GM18519 (cell line): Measurements from ENCODE around the gene GPRIN2.
"Not testable (repeated sequence)": the region's sequence is repeated elsewhere in the genome, so short reads cannot be mapped to it uniquely, and the experiment has no call there.

Source experiments
- ATAC-seq: cut with Tn5 transposase; IDR thresholded peaks from one replicate; pipeline ENCODE4 v1.9.1; 2021; ENCODE audit warnings: mild to moderate bottlenecking, moderate library complexity; ENCODE audit not compliant: unreplicated experiment, low FRiP score

The GPRIN2 gene

DNA sequence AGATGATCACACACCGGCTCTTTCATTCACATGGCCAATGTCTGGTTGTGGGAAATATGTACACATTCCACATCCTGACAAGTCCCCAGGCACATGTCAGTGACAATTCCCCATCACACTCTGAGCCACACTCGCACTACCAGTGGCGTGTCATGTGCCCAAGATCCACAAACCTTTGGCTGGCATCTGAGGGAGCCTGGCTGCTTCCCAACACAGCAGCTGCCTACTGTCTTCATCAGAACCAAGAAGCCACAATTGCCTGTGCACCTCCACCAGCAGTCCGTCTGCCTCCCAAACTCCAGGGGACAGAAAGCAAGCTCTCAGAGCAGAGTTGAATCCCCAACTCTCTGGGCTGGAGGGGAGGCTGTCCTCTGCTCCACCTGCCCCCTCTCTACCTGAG is 16.3 kb upstream of the GPRIN2 start:
- not testable (repeated sequence) for ATAC-seq

DNA sequence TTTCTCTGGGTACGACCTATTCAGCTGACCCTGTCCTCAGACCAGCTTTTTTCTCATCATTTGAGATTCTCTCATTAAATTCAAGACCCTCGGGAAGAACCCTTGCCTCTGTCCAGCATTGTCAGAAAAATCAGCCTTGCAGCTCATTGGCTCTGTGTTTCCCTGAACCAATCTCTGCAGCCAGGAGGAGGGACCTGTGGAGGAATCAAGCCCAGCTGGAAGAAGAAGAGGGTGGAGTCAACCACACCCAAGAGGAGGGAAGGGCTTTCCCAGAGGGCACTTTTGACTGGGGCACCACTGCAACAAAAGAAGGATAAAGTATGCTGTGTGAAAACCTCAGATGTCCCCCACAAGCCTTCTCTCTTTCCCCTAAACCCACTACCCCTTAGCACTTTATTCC is 14.2 kb upstream of the GPRIN2 start:
- ATAC-seq, result not testable (repeated sequence)

DNA sequence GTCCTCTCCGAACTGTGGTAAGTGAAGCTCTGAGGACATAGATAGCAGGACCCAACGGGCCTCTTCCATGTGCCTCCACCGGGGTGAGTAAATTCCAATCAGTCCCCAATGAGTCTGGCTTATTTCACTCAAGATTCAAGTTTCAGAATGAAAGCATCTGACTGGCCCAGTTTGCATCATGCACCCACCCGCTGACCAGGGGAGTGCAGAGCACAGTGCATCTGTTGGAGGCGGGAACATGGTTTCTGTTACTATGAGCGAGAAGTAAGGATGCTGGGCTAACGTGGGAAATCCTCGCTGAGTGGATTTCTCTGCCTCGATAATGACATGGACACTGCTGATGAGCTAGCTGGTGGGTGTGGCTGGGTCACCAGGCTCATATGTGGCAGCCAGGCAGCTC is 10.7 kb upstream of the GPRIN2 start:
- not testable (repeated sequence) for ATAC-seq

DNA sequence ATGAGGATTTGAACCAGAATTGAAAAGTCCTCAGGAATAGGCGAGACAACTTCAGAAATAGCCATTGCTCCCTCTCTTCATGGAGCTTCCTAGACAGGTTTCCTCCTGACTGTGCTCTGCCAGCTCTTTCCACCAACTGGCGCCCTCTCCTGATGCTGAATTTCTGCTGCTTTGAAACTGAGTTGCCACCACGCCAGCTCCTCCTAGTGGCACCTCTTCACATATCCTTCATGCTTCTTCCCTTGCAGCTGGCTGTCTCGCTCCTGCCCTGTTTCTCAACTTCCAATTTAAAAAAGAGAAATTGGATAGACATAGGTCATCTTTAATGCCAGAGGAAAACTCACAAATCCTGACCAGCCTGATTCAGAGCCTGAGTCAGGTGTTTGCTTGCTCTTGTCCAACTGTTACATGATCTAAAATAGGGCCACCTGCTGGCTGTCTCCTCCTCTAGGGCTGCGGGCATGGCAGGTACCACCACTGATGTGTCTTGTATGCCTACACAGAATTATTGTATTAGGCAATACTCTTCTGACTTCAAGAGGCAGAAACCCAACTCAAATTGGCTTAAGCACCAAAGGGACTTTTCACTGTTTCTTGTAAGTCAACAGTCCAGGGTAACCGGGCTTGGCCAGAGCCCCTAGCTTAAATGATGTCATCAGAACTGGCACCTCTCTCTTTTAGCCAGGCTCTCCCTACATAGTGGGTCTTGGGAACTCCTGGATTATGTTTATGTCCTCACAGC is 9.3 kb upstream of the GPRIN2 start:
- ATAC-seq, result peak; percentile 41

DNA sequence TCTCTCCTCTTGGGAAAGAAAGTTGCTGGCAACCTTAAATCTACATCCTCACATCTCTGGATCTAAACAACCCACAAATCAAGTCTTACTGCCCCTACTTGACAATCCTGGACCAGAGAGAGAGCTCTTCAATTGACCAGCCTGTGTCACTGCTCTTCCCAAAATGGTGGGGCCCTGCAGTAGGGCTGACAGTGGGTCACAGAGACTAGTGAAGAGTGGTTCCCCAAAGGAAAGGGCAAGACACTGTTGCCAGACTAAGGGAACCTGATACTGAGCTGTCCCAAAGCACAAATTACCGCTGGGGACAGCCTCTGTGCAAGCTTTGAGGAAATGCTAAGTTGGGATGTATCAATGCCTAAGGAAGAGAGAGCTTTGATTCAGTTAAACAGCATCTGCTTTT is 4.5 kb upstream of the GPRIN2 start:
- ATAC-seq, result no peak

GRCh38 chr10:46560381-46560780 is 3.9 kb upstream of the GPRIN2 start:
- no peak for ATAC-seq

DNA sequence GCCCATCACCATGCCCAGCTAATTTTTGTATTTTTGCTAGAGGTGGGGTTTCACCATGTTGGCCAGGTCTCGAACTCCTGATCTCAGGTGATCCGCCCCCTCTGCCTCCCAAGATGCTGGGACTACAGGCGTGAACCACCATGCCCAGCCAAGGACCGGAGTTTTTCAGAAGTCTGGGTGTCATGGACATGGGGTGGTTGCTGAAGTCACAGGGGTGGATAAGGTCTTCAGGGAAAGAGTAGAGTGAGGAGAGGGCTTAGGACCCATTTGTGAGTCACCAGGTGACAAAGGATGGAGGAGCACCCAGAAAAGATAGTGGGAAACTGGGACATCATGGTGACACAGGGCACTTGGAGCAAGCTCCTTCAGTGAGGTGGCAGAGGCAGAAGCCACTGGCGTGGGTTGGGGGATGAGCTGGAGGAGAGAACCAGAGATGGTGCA is 2.8 kb upstream of the GPRIN2 start:
- ATAC-seq, result no peak

DNA sequence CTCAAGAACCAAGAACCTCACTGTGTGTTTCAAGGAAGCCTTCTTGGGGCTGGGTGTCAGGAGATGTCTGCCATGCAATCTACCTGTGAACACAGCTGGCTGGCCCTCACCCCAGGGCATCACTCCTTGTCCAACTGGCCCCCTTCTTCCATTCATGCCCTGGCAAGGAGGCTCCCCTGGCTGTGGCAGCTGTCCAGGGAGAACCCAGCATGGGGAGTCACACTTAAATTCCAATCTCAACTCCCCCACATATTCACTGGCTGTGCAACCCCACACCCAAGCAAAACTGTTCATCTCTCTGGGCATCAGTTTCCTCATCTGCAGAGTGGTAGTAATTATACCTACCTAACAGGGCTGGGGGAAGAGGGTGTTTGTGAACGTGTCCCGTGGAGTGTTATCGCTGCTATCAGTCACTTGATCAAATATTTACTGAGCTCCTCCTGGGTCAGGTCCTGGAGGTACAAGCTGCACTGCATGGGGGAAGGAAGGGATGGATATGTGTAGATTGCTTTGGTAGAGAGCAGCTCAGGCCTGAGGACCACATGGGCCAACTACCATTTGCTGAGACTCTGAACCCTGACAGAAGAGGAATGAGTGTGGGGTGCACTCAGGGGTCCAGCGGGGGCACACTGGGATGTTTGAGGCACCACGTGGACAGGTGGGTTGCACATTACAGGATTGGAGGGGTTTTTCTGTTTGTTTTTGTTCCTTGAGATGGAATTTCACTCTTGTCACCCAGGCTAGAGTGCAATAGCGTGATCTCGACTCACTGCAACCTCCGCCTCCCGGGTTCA is 2.1 kb upstream of the GPRIN2 start:
- no peak for ATAC-seq

DNA sequence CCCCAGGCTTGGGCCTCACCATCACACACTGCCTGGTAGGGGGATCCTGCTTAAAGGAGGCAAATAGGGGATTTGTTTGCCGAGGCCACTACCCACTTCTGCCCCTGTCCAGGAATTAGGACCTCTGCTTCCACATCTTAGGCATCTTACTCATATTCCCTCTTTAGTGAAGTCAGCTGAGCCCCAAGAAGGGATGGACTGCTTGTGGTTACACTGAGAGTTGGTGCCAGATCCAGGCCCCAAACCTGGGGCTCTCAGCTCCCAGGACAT is 1.6 kb upstream of the GPRIN2 start:
- ATAC-seq, result no peak

- no peak for ATAC-seq
Observed at GRCh38 chr10:46557319-46558121, 1.1 kb upstream of the GPRIN2 start.

DNA sequence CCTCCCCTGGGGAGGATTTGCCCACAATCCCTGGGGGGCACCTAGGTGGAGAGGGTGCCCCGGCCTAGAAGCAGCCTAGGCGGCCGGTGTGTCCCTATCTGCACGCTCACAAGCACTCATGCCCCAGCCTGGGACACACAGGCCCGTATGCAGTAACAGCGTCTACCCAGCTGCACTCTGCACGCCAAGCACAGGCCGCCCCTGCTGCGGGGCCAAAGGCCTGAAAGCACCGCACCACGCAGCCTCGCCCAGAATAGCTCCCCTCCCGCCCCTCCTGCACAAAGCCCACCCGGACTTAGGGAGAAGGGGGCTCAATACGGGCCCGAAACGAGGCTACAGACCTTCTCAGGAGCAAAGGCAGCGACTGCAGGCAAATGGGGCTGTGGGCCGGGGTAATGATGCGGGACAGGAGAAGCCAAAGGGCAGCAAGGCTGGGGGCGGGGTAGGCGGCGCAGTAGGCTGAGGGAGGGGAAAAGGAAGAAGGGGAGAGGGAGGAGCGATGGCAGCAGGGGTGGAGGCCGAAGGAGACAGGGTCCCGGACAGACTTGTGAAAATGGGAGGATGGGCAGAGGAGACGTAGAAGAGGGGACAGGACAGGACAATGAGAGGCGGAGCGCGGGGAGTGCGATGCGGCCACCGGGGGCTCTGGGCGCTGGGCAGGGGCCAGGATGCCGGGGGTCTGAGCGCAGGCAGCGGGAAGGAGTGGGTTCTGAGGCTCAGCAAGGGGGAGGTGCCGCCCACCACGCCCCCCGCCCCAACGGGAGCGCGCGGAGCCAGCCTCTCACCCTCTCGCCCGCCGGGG is 544 bp downstream of the GPRIN2 start:
- no peak for ATAC-seq

- ATAC-seq, result no peak
Observed at GRCh38 chr10:46555366-46555712, 1.1 kb downstream of the GPRIN2 start.

DNA sequence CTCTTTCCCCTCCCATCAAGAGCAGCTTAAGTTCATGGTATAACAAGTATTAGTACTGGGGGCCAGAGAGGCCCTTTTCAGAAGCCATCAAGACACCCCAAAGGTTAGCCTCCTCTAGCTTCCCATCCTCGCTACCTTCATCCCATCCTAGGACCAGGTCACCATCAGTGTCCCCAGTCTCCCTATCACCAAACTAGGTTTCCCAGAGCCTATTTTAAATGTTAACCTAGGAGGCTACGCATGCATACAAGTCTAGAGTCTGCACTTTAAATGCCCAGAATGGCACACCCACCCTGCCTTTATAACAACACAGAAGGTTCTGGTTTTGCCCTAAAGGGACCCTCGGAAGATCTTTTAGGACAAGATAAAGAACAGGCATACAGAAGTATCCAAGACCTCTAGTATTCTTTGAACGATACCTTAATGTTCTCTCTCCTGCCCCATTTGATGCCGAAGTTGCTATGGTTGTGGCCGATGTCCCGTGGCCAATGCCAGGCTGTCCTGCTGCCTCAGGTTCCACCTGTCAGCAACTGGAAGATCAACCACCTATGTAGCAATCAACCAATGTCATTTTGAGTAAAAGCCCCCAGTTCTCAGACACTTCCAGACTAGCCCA is 2.2 kb downstream of the GPRIN2 start:
- no peak for ATAC-seq

DNA sequence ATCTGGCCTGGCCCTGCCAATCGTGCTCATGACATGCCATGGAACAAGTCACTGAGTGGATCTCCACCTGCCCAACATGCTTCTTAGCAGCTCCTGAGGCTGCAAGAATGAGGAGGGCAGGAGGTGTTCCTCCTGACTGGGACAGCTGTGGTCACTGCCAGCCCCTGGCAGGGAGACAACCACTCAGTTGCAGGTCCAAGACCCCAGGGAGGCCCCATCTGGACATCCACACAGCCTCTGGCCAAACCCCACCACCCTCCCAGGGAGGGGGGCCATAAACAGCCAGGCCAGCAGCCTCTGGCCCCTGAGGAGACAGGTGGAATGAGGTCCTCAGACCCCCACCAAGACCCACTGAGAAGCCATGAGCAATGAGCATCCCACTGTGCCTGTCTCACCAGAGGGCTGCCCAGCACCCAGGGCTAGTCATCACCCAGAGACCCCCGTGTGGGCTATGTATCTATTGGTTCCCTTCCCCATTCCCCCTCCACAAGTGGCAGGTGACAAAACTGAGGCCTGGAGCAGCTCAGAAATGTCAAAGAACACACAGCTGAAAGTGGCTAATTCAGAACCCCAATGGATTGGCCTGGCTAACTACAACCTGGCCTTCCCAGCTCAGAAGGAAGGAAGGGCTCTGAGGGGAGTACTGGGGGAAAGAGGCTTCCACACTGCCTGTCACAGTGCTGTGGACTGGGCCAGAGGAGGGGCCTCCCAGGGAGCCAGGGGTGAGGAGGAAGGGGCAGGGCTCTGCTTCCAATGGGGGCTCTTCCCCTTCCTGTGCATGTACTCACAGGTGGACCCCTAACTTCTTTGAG is 3.0 kb downstream of the GPRIN2 start:
- no peak for ATAC-seq

DNA sequence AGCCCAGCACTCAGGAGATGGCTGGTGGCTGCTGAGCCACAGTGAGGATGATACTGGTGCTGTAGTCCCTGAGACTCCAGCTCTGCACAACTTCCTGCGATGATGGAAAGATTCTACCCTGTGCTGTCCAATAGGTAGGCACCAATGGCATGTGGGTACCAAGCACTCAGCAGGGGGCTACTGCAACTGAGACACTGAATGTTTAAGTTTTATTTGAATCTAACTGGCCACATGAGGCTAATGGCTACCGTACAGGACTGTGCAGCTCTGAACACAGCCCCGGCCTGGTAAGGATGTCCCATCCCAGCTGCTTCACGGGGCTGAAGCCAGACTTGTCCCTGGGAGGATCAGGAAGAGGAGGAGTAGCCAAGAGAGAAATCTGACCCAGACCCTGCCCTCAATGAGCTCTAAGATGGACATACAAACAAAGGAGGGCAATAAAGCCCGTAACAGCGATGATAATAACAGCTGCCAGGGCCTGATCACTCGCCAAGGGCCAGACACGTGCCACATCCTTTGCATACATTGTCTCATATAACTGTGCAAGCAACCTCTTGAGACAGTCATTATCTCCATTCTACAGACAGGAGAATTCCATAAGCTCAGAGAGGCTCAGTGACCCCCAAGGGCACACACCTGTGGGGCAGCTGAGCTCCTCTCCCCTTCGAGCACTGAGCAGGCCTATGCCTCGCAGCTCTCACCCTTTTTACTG is 3.8 kb downstream of the GPRIN2 start:
- ATAC-seq, result no peak

- ATAC-seq, result no peak
Observed at GRCh38 chr10:46551701-46552525, 4.5 kb downstream of the GPRIN2 start.

- no peak for ATAC-seq
Observed at GRCh38 chr10:46550795-46551700, 5.4 kb downstream of the GPRIN2 start.
